Measurements from ENCODE around the gene WWP2.

Gene WWP2

GRCh38 chr16:69880640-69881133 is 118.6 kb downstream of the WWP2 start:
- ChIA-PET POLR2A (no interaction called here), CTCF (interaction anchor here (1.1 kb wide), 1 partner anchor 24 kb away, joined by 3 read pairs; no protein-coding TSS in a partner anchor)
- no peak for DNase-seq (ENCODE audit: extremely low spot score)
- TF ChIP-seq FOXK2 (IDR thresholded peaks at IDR 0.05) (no peak), FOXA1 (IDR thresholded peaks at IDR 0.05) (no peak), ELF4 (IDR thresholded peaks at IDR 0.05) (no peak)

- POLR2A ChIA-PET, result no interaction called here
- no peak for DNase-seq (ENCODE audit: extremely low spot score)
- CTCF ChIA-PET, result interaction anchor here (1.1 kb wide), 1 partner anchor 25 kb away, joined by 3 read pairs; no protein-coding TSS in a partner anchor
- TF ChIP-seq TARDBP (IDR thresholded peaks at IDR 0.05), result no peak
- TF ChIP-seq, protein P1, sequence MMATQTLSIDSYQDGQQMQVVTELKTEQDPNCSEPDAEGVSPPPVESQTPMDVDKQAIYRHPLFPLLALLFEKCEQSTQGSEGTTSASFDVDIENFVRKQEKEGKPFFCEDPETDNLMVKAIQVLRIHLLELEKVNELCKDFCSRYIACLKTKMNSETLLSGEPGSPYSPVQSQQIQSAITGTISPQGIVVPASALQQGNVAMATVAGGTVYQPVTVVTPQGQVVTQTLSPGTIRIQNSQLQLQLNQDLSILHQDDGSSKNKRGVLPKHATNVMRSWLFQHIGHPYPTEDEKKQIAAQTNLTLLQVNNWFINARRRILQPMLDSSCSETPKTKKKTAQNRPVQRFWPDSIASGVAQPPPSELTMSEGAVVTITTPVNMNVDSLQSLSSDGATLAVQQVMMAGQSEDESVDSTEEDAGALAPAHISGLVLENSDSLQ (IDR thresholded peaks at IDR 0.05), result no peak
- TF ChIP-seq FOXK2 (IDR thresholded peaks at IDR 0.05), result no peak
- TF ChIP-seq SP1 (IDR thresholded peaks at IDR 0.05), result no peak
- TF ChIP-seq NFRKB (IDR thresholded peaks at IDR 0.05), result no peak
- TF ChIP-seq FOXA1 (IDR thresholded peaks at IDR 0.05), result no peak
- TF ChIP-seq HDGF (IDR thresholded peaks at IDR 0.05; ENCODE audit: borderline replicate concordance), result no peak
- TF ChIP-seq ARNT (IDR thresholded peaks at IDR 0.05), result no peak
- no peak for TF ChIP-seq LEF1 (IDR thresholded peaks at IDR 0.05; ENCODE audit: borderline replicate concordance)
- no peak for TF ChIP-seq ELF4 (IDR thresholded peaks at IDR 0.05)
- TF ChIP-seq ZNF384 (IDR thresholded peaks at IDR 0.05), result no peak
- no peak for TF ChIP-seq L3MBTL2 (conservative IDR thresholded peaks at IDR 0.05)
These were observed 119.0 kb downstream of the WWP2 start for GRCh38 chr16:69881141-69881540.

- ChIA-PET CTCF (interaction anchor here (0.6 kb wide), 1 partner anchor 1127 kb away, joined by 5 read pairs; no protein-coding TSS in a partner anchor), POLR2A (no interaction called here)
- TF ChIP-seq, protein P1 (IDR thresholded peaks at IDR 0.05), result no peak
- TF ChIP-seq SUZ12 (IDR thresholded peaks at IDR 0.05) (no peak), ZNF384 (IDR thresholded peaks at IDR 0.05) (no peak), HDGF (IDR thresholded peaks at IDR 0.05; ENCODE audit: borderline replicate concordance) (no peak), LEF1 (IDR thresholded peaks at IDR 0.05; ENCODE audit: borderline replicate concordance) (no peak), L3MBTL2 (conservative IDR thresholded peaks at IDR 0.05) (no peak), TARDBP (IDR thresholded peaks at IDR 0.05) (no peak), FOXK2 (IDR thresholded peaks at IDR 0.05) (no peak), ARNT (IDR thresholded peaks at IDR 0.05) (no peak), FOXM1 (IDR thresholded peaks at IDR 0.05; ENCODE audit: borderline replicate concordance) (no peak), CTBP1 (IDR thresholded peaks at IDR 0.05; ENCODE audit: borderline replicate concordance) (no peak), BHLHE40 (IDR thresholded peaks at IDR 0.05; ENCODE audit: borderline replicate concordance) (no peak), NFRKB (IDR thresholded peaks at IDR 0.05) (no peak), FOXA1 (IDR thresholded peaks at IDR 0.05) (no peak), ELF4 (IDR thresholded peaks at IDR 0.05) (no peak), SP1 (IDR thresholded peaks at IDR 0.05) (no peak)
- DNase-seq (ENCODE audit: extremely low spot score), result no peak
These were observed 121.6 kb downstream of the WWP2 start for GRCh38 chr16:69883744-69884143.

DNA sequence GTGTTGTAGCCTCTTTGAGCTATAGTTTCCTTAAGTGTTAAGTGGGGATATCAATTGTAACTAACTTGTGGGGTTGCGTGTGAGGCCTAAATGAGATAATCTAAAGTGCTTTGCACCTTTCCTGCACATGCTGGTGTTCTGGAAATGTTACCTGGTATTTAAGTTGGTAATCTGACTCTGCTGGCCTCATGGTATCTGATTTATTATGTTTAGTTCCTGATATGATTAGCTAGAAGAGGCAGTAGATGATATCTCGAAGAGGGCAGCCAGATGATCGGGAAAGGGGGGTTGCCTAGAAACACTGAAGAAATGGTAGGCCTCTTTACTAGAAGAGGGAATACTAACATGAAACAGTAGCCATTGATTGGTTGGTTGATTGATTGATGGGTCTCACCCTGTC is 123.6 kb downstream of the WWP2 start:
- TF ChIP-seq SP1 (IDR thresholded peaks at IDR 0.05), result no peak
- TF ChIP-seq, protein P1 (IDR thresholded peaks at IDR 0.05), result peak; percentile 37; the same call in 1 of the 2 replicates
- no peak for TF ChIP-seq FOXK2 (IDR thresholded peaks at IDR 0.05)
- no peak for DNase-seq (ENCODE audit: extremely low spot score)
- CTCF ChIA-PET, result no interaction called here
- POLR2A ChIA-PET, result no interaction called here

- ChIA-PET CTCF (interaction anchor here (0.7 kb wide), 1 partner anchor 16 kb away, joined by 4 read pairs; no protein-coding TSS in a partner anchor), POLR2A (no interaction called here)
- TF ChIP-seq SP1 (IDR thresholded peaks at IDR 0.05) (no peak), ARNT (IDR thresholded peaks at IDR 0.05) (no peak), HDGF (IDR thresholded peaks at IDR 0.05; ENCODE audit: borderline replicate concordance) (no peak), ELF4 (IDR thresholded peaks at IDR 0.05) (no peak), TARDBP (IDR thresholded peaks at IDR 0.05) (no peak)
- DNase-seq (ENCODE audit: extremely low spot score), result no peak
These were observed 124.6 kb downstream of the WWP2 start for GRCh38 chr16:69886726-69887125.

- CTCF ChIA-PET, result interaction anchor here (0.6 to 0.9 kb wide), 2 partner anchors 17 to 62 kb away, joined by 3 to 5 read pairs; no protein-coding TSS in a partner anchor
- POLR2A ChIA-PET, result no interaction called here
- no peak for DNase-seq (ENCODE audit: extremely low spot score)
- TF ChIP-seq ARNT (IDR thresholded peaks at IDR 0.05) (no peak), ZNF384 (IDR thresholded peaks at IDR 0.05) (no peak), L3MBTL2 (conservative IDR thresholded peaks at IDR 0.05) (no peak), LEF1 (IDR thresholded peaks at IDR 0.05; ENCODE audit: borderline replicate concordance) (no peak), CTBP1 (IDR thresholded peaks at IDR 0.05; ENCODE audit: borderline replicate concordance) (no peak), BHLHE40 (IDR thresholded peaks at IDR 0.05; ENCODE audit: borderline replicate concordance) (no peak), SUZ12 (IDR thresholded peaks at IDR 0.05) (no peak), ELF4 (IDR thresholded peaks at IDR 0.05) (no peak), HDGF (IDR thresholded peaks at IDR 0.05; ENCODE audit: borderline replicate concordance) (no peak), FOXK2 (IDR thresholded peaks at IDR 0.05) (no peak), SP1 (IDR thresholded peaks at IDR 0.05) (no peak), FOXA1 (IDR thresholded peaks at IDR 0.05) (no peak), FOXM1 (IDR thresholded peaks at IDR 0.05; ENCODE audit: borderline replicate concordance) (no peak), TARDBP (IDR thresholded peaks at IDR 0.05) (no peak), NFRKB (IDR thresholded peaks at IDR 0.05) (no peak)
- TF ChIP-seq, protein P1 (IDR thresholded peaks at IDR 0.05), result no peak
These were observed 126.0 kb downstream of the WWP2 start for GRCh38 chr16:69888005-69888590.

All from HEK293T (cell line).